GM18520 (cell line): ENCODE data around the gene UEVLD.
"Not testable (repeated sequence)": the region's sequence is repeated elsewhere in the genome, so short reads cannot be mapped to it uniquely, and the experiment has no call there.

Source experiments
- ATAC-seq: cut with Tn5 transposase; IDR thresholded peaks from one replicate; pipeline ENCODE4 v1.9.1; 2021; ENCODE audit not compliant: unreplicated experiment

The UEVLD gene

DNA sequence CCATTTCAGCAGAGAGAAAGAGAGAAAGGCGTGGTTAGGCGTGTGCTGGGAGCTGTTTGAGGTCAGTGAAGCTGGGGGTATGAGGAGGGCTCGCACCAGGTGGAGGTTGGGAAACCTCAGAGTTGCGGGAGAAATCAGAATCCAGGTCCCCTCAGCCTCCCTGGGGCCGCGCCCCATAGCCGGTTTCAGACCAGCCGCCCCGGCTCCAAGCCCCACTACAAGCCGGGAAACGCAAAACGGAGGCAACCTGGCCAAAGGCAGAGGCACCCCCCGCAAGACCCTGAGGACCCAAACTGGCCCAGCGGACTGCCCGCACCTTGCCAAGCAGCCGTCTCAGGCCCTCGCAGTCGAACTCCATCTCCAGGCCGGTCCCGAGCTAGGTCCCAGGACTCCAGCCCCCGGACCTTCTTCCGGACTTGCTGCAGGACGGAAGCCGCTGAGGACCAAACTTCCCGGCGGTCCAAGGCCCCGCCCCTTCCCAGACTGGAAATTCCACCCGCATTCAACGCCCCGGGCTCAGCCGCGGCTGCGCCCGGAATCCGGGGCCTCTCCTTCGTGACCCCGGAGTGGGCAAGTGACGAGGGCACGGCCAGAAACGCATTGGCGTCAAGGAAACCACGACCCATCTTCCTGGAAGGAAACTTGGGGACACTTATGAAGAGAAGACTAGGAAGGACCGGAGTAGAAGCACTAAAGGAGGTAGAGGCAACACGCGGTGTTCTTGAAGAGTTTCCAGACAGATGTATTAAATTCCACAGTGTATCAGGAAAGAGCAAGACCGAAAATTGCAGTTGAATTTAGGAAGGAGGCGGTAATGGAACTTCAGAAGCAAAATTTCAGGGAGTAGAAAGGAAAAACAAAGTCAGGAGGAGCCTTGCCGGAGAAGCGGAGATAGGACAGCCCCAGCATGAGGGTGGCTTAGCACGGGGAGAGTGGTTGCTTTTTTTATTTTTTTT lies at the start of gene UEVLD:
TSS of gene UEVLD (minus strand) at position 438 of the 956 bp plus-strand sequence. CDS start at position 358, 80 bp downstream.
- no peak for ATAC-seq

GRCh38 chr11:18634140-18635032 lies 45.9 kb upstream of the UEVLD start, which contains the start of gene SPTY2D1:
SPTY2D1 (minus strand) TSS chr11:18634342; CDS start chr11:18634257, 85 bp downstream.
- peak; percentile 90 for ATAC-seq

GRCh38 chr11:18633256-18634139 lies 45.0 kb upstream of the UEVLD start:
- peak; percentile 67 for ATAC-seq

GRCh38 chr11:18632841-18633240 lies 44.3 kb upstream of the UEVLD start:
- no peak for ATAC-seq

DNA sequence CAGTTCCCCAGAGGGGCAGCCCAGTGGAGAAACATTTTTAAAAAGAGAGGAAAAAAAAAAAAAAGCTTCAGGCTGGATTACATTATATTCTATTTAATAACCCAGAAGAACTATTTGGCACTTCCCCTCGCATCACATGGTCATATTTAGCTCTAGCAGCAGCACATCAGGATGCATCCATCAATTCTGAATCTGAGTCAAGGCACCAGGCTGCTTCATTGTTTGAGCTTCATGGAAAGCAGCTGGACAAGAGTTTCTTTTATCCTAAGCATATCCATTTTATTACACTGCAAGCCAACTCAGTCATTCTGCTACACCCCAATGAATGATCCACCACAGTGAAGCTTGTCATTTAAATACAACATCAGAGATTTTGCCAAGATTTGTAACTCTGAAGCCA lies 35.6 kb upstream of the UEVLD start:
- ATAC-seq = no peak

DNA sequence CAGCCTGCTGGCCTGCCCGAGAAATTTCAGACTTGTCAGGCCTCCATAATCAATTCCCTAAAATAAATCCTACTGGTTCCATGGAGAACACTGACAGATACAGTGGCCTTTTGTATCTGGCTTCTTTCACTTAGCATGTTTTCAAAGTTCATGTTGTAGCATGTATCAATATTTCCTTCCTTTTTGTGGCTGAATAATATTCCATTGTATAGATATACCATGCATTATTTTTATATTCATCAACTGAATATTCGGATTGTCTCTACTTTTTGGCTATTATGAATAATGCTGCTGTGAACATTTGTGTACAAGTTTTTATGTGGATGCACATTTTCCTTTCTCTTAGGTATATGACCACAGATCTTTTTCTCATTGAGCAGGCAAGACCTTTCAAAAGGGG lies 35.2 kb upstream of the UEVLD start:
- no peak for ATAC-seq

GRCh38 chr11:18618342-18619025 lies 29.9 kb upstream of the UEVLD start:
- ATAC-seq = no peak

- no peak for ATAC-seq
Observed at GRCh38 chr11:18617688-18618341, 29.3 kb upstream of the UEVLD start.

DNA sequence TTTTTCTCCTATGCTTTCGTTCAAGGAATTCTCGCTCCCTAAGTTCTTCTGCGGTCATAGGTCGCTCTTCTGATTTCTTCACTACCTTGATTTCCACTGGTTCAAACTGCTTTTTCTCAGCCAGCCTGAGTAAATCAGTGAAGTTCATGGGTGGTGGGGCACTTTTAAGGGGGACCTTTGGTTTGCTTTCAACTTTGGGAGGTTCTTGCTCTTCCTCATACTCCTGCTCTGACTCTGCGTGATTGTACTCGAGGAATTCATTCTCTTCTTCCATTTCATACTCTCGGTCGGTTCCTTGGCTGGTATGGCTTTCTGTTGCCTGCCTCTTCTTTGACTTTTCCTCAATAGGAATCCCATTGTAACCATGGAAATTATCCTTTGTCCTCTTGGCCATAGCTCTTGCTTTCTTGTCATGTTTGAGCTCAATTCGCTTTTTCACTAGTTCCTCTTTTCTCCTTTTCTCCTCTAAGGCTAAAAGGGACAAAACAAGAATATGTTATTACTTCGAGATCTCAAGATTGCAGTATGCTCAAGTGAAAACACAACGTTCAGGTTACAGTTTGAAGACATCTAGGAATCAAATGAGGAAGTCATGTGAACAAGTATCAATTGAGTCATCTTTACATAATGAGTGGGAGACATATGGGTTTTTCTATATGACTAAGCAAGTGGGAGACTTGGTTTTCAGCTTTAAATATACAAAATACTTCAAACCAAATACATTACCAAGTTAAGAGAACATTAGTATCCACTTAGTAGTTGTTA lies 27.3 kb upstream of the UEVLD start:
- peak; percentile 92 for ATAC-seq

DNA sequence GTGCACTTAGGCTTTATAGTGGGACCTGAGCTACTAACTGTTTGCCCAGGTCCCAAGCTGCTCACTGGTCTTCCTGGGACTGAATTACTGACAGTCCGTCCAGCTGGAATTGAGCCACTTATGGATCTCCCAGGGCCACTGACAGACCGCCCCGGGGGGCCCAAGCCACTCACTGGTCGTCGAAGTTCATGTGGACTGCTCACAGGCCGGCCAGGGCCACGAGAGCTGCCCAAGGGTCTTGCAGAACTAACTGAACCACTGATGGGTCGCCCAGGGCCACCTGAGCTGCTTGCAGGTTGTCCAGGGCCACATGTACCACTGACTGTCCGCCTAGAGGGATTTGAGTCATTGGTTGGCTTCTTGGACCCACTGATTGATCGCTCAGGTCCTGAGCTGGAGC lies 26.1 kb upstream of the UEVLD start:
- ATAC-seq = no peak

- ATAC-seq = no peak
Observed at GRCh38 chr11:18612394-18612793, 23.9 kb upstream of the UEVLD start.

GRCh38 chr11:18611196-18611595 lies 22.7 kb upstream of the UEVLD start:
- no peak for ATAC-seq

DNA sequence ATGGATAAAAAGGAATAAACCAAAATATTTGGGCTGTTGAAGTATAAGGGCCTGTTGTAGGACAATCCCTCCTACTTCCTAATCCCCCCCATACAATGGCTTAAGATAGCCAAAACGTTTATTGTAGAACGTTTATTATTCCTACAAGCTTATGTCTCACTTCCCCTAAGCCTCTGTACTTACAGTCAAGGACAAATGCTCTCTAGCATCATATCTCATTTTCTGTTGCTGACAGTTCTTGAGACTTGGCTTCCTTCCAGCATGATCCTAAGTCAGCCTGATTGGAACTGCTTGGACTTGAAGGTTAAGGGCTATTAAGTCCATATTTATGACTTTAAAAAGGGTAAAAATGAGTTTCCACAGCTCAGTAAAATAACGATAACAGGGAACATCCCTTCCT lies 19.8 kb upstream of the UEVLD start:
- ATAC-seq = no peak

DNA sequence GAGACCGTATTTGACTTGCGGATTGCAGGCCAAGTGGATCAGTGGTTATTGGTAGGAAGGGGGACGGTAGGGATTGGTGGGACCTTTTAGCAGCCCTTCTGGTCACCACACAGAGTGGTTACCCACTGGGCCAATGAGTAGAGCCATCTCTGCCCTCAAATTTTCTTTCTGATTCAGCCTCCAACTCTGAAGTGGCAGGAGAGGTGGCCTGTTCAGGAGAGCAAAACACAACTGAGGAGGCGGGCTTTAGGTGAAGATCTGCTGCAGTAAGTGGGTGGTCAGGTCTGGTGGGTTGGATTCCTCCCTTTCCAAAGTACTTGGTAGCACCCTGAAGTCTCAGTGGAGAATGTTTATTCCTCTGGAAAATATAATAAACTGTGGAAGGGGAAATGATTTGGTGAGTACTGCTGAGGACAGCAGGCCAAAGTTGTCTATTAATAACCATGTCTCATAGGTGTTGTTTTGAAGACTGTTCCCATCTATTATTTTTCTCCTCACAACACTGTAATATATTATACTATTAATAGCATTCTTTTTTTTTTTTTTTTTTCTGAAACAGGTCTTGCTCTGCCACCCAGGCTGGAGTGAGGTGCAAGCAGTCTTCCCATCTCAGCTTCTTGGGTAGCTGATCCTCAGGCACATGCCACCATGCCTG lies 12.5 kb upstream of the UEVLD start:
- ATAC-seq = no peak

DNA sequence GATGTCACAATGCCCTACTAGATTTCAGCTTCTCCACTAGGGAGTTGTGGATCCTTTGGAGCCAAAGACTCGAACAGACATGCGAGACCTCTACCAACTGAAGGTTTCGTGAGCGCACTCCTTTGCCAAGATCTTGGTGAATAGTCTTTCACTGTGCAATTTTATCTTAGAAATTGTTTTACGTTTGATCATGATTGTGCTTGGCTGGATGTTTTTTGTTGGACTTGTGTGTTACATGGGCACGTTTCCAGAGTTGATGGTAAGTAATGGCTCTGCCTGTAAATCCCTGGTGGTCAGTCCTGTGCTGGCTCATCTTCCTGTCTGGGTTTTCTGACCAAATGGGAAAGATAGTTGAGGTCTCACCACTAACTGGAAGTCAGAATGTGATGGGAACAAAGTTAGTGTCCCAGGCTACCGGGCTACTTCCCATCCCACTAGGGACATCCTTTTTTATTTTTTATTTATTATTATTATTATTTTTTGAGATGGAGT lies 11.3 kb upstream of the UEVLD start, which contains the start of gene MISFA:
TSS of gene MISFA (plus strand) at position 51 of the 492 bp plus-strand sequence. CDS start at position 191, 140 bp downstream.
- ATAC-seq = no peak

- ATAC-seq = no peak
Observed at GRCh38 chr11:18594999-18595749, 6.6 kb upstream of the UEVLD start.

GRCh38 chr11:18594088-18594487 lies 5.6 kb upstream of the UEVLD start:
- ATAC-seq = not testable (repeated sequence)
